Hepatocyte (in vitro differentiated cells): ENCODE measurements around the gene OSTN. TPM values are rescaled to one million over a fixed set of nuclear protein-coding genes. Genes with fewer than 3 reads are reported as not detected.

Source experiments
- DNase-seq: peaks from one replicate; pipeline ENCODE4 v3.0.0-alpha.2; 2016; ENCODE audit warnings: low spot score
- H2AFZ ChIP-seq: fragments of 200-600 bp; sonication (generic); 2 replicates; pipeline ENCODE4 v1.6.0; 2016; ENCODE audit warnings: antibody characterized with exemption, mild to moderate bottlenecking
- H3K27ac ChIP-seq: fragments of 200-600 bp; sonication (generic); 2 replicates; pipeline ENCODE4 v1.5.1; 2016; ENCODE audit warnings: mild to moderate bottlenecking
- H3K27me3 ChIP-seq: fragments of 200-600 bp; sonication (generic); 2 replicates; pipeline ENCODE4 v1.6.1; 2016
- H3K36me3 ChIP-seq: fragments of 200-600 bp; sonication (generic); replicated peaks from 2 replicates; pipeline ENCODE4 v1.5.1; 2016; ENCODE audit warnings: low read depth; ENCODE audit not compliant: insufficient read depth
- H3K4me1 ChIP-seq: fragments of 200-600 bp; sonication (generic); 2 replicates; pipeline ENCODE4 v1.5.1; 2016; ENCODE audit warnings: mild to moderate bottlenecking, moderate library complexity; ENCODE audit not compliant: insufficient read depth
- H3K4me2 ChIP-seq: fragments of 200-600 bp; sonication (generic); 2 replicates; pipeline ENCODE4 v1.6.0; 2016
- H3K4me3 ChIP-seq: fragments of 200-600 bp; sonication (generic); 2 replicates; pipeline ENCODE4 v1.5.1; 2016; ENCODE audit warnings: mild to moderate bottlenecking
- H3K79me2 ChIP-seq: fragments of 200-600 bp; sonication (generic); 2 replicates; pipeline ENCODE4 v1.6.0; 2017; ENCODE audit warnings: mild to moderate bottlenecking
- H3K9me2 ChIP-seq: fragments of 200-600 bp; sonication (generic); replicated peaks from 2 replicates; pipeline ENCODE4 v1.6.0; 2017; ENCODE audit warnings: mild to moderate bottlenecking; ENCODE audit not compliant: insufficient read depth
- H3K9me3 ChIP-seq: fragments of 200-600 bp; sonication (generic); 2 replicates; pipeline ENCODE4 v1.5.1; 2016; ENCODE audit warnings: low read depth, mild to moderate bottlenecking
- H4K20me1 ChIP-seq: fragments of 200-600 bp; sonication (generic); 2 replicates; pipeline ENCODE4 v1.6.0; 2016; ENCODE audit warnings: mild to moderate bottlenecking; ENCODE audit not compliant: insufficient read depth, poor library complexity, severe bottlenecking
- CTCF ChIP-seq: fragments of 200-600 bp; sonication (generic); IDR thresholded peaks from 2 replicates; pipeline ENCODE4 v1.5.1; 2016; ENCODE audit warnings: antibody characterized with exemption, mild to moderate bottlenecking; ENCODE audit not compliant: poor library complexity
- EZH2 ChIP-seq: fragments of 200-600 bp; sonication (generic); IDR thresholded peaks from 2 replicates; pipeline ENCODE4 v1.6.1; 2016; ENCODE audit warnings: antibody characterized with exemption, mild to moderate bottlenecking, borderline replicate concordance
- EZH2phosphoT487 ChIP-seq: fragments of 200-600 bp; sonication (generic); IDR thresholded peaks from one replicate; pipeline ENCODE4 v1.6.1; 2018; ENCODE audit warnings: antibody characterized with exemption, mild to moderate bottlenecking, low read depth, moderate library complexity; ENCODE audit not compliant: unreplicated experiment, severe bottlenecking
- WGBS: methylation state at CpG from one replicate; pipeline ENCODE4 v1.1.6; 2016; ENCODE audit warnings: low lambda C conversion rate; ENCODE audit errors: missing lambda C conversion rate; 5-methylcytosine and 5-hydroxymethylcytosine counted together
- polyA plus RNA-seq: library from polyadenylated mRNA; unstranded; fragments of >200 nt; fragmentation: Nextera tagmentation; extraction: Ambion mirVana; gene quantifications from 2 replicates; pipeline ENCODE4 v1.2.1, GENCODE V29; 2016
- total RNA-seq: library from RNA; depleted of rRNA; stranded (reverse); fragments of >200 nt; gene quantifications from 2 replicates; pipeline ENCODE4 v1.2.3, GENCODE V29; 2014

Gene OSTN
- total and polyA plus RNA-seq, 2 experiments from 2014 or later = 1.4 to 17.4 TPM

DNA sequence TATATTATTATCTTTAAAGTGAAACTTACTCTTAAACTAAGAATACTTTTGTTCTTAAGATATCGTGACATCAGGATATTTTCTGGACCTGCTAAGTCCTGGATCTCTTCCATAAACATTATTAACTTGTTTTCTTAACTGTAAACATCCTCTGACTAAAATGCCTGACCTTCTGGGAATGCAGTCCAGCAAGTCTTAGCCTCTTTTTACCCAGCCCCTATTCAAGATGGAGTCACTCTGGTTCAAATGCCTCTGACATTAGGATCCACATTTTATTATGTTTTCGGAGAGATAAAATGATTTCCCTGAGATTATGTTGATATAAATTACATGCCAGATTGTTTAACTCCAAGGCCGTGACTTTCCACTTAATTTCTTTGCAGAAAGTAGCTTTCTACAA is 37.6 kb downstream of the OSTN start:
- H3K27ac ChIP-seq = no peak overlapping the region
- TF ChIP-seq EZH2 = no peak
- TF ChIP-seq CTCF = no peak
- TF ChIP-seq EZH2phosphoT487 = no peak
- 83% methylated on average over 3 of the region's 3 CpGs for WGBS
- no peak overlapping the region for H3K4me3 ChIP-seq
- no peaks in the 10 kb centered on the region for H3K9me2 ChIP-seq
- no peak overlapping the region for H2AFZ ChIP-seq
- no peaks in the 10 kb centered on the region for H3K36me3 ChIP-seq
- no peaks in the 10 kb centered on the region for H3K9me3 ChIP-seq
- no peak overlapping the region for H3K4me2 ChIP-seq
- peaks cover 7% of the 10 kb centered on the region for H3K4me1 ChIP-seq
- no peaks in the 10 kb centered on the region for H3K27me3 ChIP-seq
- no peaks in the 10 kb centered on the region for H3K79me2 ChIP-seq
- DNase-seq = no peak
- no peaks in the 10 kb centered on the region for H4K20me1 ChIP-seq

DNA sequence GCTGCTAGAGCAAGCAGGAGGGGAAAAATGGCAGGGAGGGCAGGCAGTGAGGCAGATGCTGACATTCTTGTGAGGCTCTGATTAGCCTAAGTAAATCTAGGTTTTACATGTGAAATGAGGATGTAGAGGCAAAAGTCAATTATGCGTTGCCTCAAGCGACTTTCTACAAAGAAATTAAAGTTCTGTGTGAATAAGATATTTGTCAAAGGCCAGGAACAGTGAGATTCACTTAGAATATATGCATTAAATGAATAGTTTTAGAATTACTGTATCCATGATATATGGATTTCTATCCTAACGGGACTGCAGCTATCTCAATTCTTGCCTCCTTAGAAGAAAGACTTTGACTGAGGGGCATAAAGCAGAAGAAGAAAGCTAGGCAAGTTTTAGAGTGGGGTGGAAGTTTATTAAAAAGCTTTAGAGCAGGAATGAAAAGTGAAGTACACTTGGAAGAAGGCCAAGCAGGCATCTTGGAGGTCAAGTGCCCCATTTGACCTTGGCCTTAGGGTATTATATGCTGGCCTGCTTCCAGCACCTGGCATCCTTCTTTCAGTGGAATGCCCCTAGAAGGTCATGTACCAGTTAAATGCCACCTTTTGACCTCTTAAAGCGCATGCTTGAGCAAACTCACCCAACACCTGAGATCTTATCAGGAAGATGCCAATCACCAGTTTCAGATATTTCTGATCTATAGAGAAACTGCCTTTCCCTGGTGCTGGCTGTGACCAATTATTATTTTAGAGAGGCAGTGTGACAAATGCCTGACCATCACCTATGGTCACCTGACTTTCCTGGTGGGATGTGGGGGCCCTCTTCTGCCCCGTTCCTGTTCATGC is 38.2 kb downstream of the OSTN start:
- no peak overlapping the region for H3K4me2 ChIP-seq
- H3K36me3 ChIP-seq = no peaks in the 10 kb centered on the region
- H3K4me3 ChIP-seq = no peak overlapping the region
- H3K27ac ChIP-seq = no peak overlapping the region
- no peaks in the 10 kb centered on the region for H3K9me2 ChIP-seq
- H3K4me1 ChIP-seq = peaks cover 7% of the 10 kb centered on the region
- no peak for DNase-seq
- 79% methylated on average over 5 of the region's 5 CpGs for WGBS
- no peak overlapping the region for H2AFZ ChIP-seq
- H3K27me3 ChIP-seq = no peaks in the 10 kb centered on the region
- no peaks in the 10 kb centered on the region for H4K20me1 ChIP-seq
- TF ChIP-seq CTCF (no peak), EZH2 (no peak), EZH2phosphoT487 (no peak)
- no peaks in the 10 kb centered on the region for H3K9me3 ChIP-seq
- H3K79me2 ChIP-seq = no peaks in the 10 kb centered on the region

DNA sequence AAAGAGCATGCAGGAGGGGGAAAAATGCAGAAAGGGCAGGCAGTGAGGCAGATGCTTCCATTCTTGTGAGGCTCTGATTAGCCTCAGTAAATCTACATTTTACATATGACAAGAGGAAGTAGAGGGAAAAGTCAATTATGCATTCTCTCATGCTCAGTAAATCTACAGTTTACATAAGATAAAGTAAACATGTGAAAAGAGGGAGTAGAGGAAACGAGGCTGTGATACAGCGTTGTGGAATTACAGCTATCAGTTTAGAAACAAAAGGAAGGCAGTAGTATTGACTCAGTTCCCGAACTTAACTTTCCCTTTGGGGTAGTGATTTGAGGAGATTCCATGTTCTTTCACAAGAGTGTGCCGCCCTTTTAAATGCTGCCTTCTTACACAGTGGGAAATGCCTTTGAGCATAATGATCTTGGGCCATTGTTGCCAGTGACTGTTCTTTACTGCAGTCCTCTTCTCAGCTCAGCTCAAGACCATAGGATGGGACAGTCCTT is 39.3 kb downstream of the OSTN start:
- TF ChIP-seq EZH2phosphoT487 = no peak
- Histone ChIP-seq H3K36me3 (no peaks in the 10 kb centered on the region), H3K9me2 (no peaks in the 10 kb centered on the region), H3K4me2 (peak overlapping the region; percentile 59), H3K9me3 (no peaks in the 10 kb centered on the region), H3K79me2 (no peaks in the 10 kb centered on the region), H2AFZ (peak overlapping the region; percentile 21), H4K20me1 (no peaks in the 10 kb centered on the region), H3K27me3 (no peaks in the 10 kb centered on the region), H3K27ac (no peak overlapping the region), H3K4me1 (peaks cover 7% of the 10 kb centered on the region), H3K4me3 (no peak overlapping the region)
- no peak for DNase-seq
- WGBS = 28% methylated on average over 4 of the region's 4 CpGs

DNA sequence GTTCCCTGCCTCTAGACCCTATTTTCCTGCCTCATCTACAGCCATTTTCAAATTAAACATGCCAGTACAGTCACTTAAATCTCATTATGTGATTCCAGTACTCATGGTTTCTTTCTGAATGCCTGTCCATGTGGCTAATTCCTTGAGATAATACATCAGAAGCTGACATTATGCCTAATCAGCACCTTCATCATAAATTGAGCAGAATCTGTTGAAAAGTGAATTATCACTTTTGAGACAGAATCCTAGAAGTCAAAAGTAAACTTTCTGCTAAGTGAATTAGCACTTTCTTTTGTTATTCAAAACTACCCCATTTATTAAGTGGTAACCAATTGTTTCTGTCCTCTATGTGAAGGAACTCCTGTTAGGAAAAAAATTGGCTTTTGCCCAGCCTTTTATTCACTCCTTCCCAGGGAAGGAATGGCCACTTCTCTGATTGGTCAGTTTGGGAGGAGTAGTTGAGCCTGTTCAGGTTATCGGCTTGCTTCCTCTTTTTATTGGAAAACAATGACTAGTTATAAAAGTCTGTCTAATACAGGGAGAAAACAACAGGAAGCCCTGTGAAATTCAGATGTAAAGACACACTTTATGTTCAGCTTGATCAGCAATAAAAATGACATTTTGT is 40.5 kb downstream of the OSTN start:
- WGBS = 77% methylated on average over 1 of the region's 1 CpG
- Histone ChIP-seq H3K79me2 (no peaks in the 10 kb centered on the region), H4K20me1 (no peaks in the 10 kb centered on the region), H3K9me2 (no peaks in the 10 kb centered on the region), H3K36me3 (no peaks in the 10 kb centered on the region), H3K4me2 (no peak overlapping the region), H3K27me3 (no peaks in the 10 kb centered on the region), H3K4me1 (peaks cover 7% of the 10 kb centered on the region), H3K27ac (no peak overlapping the region), H2AFZ (no peak overlapping the region), H3K4me3 (no peak overlapping the region), H3K9me3 (no peaks in the 10 kb centered on the region)
- TF ChIP-seq EZH2 (no peak), CTCF (no peak), EZH2phosphoT487 (no peak)
- no peak for DNase-seq
